H1 (cell line): Measurements from ENCODE around the gene RAP2C. TPM values are rescaled to one million over a fixed set of nuclear protein-coding genes. Genes with fewer than 3 reads are reported as not detected.

Source experiments
- CTCF ChIA-PET: fragments of 300-600 bp; sonication (Branson Sonifier 250); formaldehyde crosslinking; loops from one replicate; lab custom pipeline; 2021; ENCODE audit not compliant: partially characterized antibody; lab: Charles Lee
- POLR2A ChIA-PET: fragments of 300-600 bp; sonication (Branson Sonifier 250); formaldehyde crosslinking; loops from one replicate; lab custom pipeline; 2021; ENCODE audit warnings: inconsistent platforms; ENCODE audit not compliant: partially characterized antibody; lab: Charles Lee
- DNase-seq, 2 experiments: peaks; one replicate each; pipeline versions ENCODE4 v3.0.0 to v3.0.0-alpha.2; 2010 to 2022; ENCODE audit warnings: low spot score in 2 of 2, low read depth in 1 of 2, mixed read lengths in 1 of 2
- FAIRE-seq: peaks from 2 replicates; lab custom pipeline; 2011; peaks lifted over from hg19 to GRCh38; lab: Jason Lieb, UNC
- H2AFZ ChIP-seq: 2 replicates; pipeline ENCODE4 v1.8.1; 2012; ENCODE audit warnings: low read length, inconsistent platforms
- H2AK5ac ChIP-seq: 2 replicates; pipeline ENCODE4 v1.6.1; 2013; ENCODE audit warnings: low read depth, low read length
- H2BK120ac ChIP-seq: replicated peaks from 2 replicates; pipeline ENCODE3; 2013; ENCODE audit warnings: low read depth, low read length, inconsistent platforms
- H2BK12ac ChIP-seq: 2 replicates; pipeline ENCODE4 v1.6.1; 2013; ENCODE audit warnings: low read depth, low read length
- H2BK15ac ChIP-seq: 2 replicates; pipeline ENCODE4 v1.6.1; 2013; ENCODE audit warnings: low read length
- H2BK20ac ChIP-seq: 2 replicates; pipeline ENCODE4 v1.6.1; 2013; ENCODE audit warnings: low read length
- H2BK5ac ChIP-seq: 2 replicates; pipeline ENCODE4 v1.6.1; 2013; ENCODE audit warnings: low read depth, low read length
- H3K14ac ChIP-seq: 2 replicates; pipeline ENCODE4 v1.6.1; 2013; ENCODE audit warnings: inconsistent platforms; ENCODE audit not compliant: insufficient read length
- H3K18ac ChIP-seq: 2 replicates; pipeline ENCODE4 v1.6.1; 2013; ENCODE audit warnings: low read length; ENCODE audit errors: extremely low read depth
- H3K23ac ChIP-seq: 2 replicates; pipeline ENCODE4 v1.6.1; 2013; ENCODE audit warnings: inconsistent platforms; ENCODE audit not compliant: insufficient read length
- H3K23me2 ChIP-seq: 2 replicates; pipeline ENCODE4 v1.6.1; 2013; ENCODE audit warnings: low read depth, low read length
- H3K27ac ChIP-seq: 2 replicates; pipeline ENCODE4 v1.6.1; 2011; ENCODE audit warnings: low read depth, low read length, inconsistent platforms
- H3K27me3 ChIP-seq, 4 experiments: replicated peaks in 1 of 4; 1 replicate in 1 of 4; 2 replicates in 3 of 4; pipeline versions ENCODE4 v1.6.1 to v1.8.1; 2011 to 2013; ENCODE audit warnings: low read length in 3 of 4, mild to moderate bottlenecking in 3 of 4, inconsistent platforms in 2 of 4, mixed read lengths in 2 of 4, moderate library complexity in 1 of 4; ENCODE audit not compliant: control insufficient read depth in 3 of 4, insufficient read depth in 3 of 4; ENCODE audit errors: extremely low read depth in 1 of 4
- H3K36me3 ChIP-seq, 4 experiments: 2 replicates each; pipeline versions ENCODE4 v1.6.1 to v1.8.1; 2011 to 2013; ENCODE audit warnings: mild to moderate bottlenecking in 4 of 4, low read length in 3 of 4, moderate library complexity in 2 of 4, control low read depth in 1 of 4, inconsistent platforms in 1 of 4; ENCODE audit not compliant: insufficient read depth in 4 of 4, control insufficient read depth in 2 of 4
- H3K4ac ChIP-seq: replicated peaks from 2 replicates; pipeline ENCODE3; 2013; ENCODE audit warnings: low read length, low read depth, mixed read lengths, inconsistent platforms; ENCODE audit not compliant: insufficient read length
- H3K4me1 ChIP-seq, 4 experiments: replicated peaks in 1 of 4; 1 replicate in 1 of 4; 2 replicates in 3 of 4; pipeline versions ENCODE4 v1.6.1 to v1.8.1; 2011 to 2013; ENCODE audit warnings: low read length in 3 of 4, inconsistent platforms in 2 of 4, mixed read lengths in 1 of 4; ENCODE audit not compliant: insufficient read depth in 4 of 4, control insufficient read depth in 3 of 4
- H3K4me2 ChIP-seq, 2 experiments: 2 replicates each; pipeline versions ENCODE4 v1.6.1 to v1.8.1; 2011 to 2013; ENCODE audit warnings: low read depth in 2 of 2, low read length in 2 of 2, control low read depth in 1 of 2, inconsistent platforms in 1 of 2, mild to moderate bottlenecking in 1 of 2; ENCODE audit not compliant: insufficient read depth in 1 of 2
- H3K4me3 ChIP-seq, 4 experiments: fragments of 200-600, 300-600 bp in 1 of 4; sonication (generic), shearing (Covaris generic), sonication (Bioruptor Twin) in 1 of 4; 2 replicates each; pipeline versions ENCODE4 v1.5.1 to v1.8.1; 2011 to 2016; ENCODE audit warnings: low read length in 4 of 4, low read depth in 3 of 4, control low read depth in 2 of 4, inconsistent platforms in 2 of 4, mild to moderate bottlenecking in 2 of 4, mixed read lengths in 1 of 4, moderate library complexity in 1 of 4; ENCODE audit not compliant: insufficient read depth in 2 of 4; ENCODE audit errors: extremely low read depth in 1 of 4
- H3K56ac ChIP-seq: replicated peaks from 2 replicates; pipeline ENCODE3; 2013; ENCODE audit warnings: low read depth, mild to moderate bottlenecking, mixed read lengths, low read length, inconsistent platforms; ENCODE audit not compliant: insufficient read length
- H3K79me1 ChIP-seq: 2 replicates; pipeline ENCODE4 v1.6.1; 2013; ENCODE audit warnings: low read depth, low read length, control low read depth
- H3K79me2 ChIP-seq, 2 experiments: 2 replicates each; pipeline versions ENCODE4 v1.6.1 to v1.8.1; 2012 to 2013; ENCODE audit warnings: low read length in 2 of 2, mild to moderate bottlenecking in 2 of 2, inconsistent platforms in 1 of 2; ENCODE audit not compliant: insufficient read depth in 2 of 2, control insufficient read depth in 1 of 2
- H3K9ac ChIP-seq, 4 experiments: replicated peaks in 1 of 4; 1 replicate in 1 of 4; 2 replicates in 3 of 4; pipeline versions ENCODE4 v1.6.1 to v1.8.1; 2011 to 2013; ENCODE audit warnings: low read depth in 3 of 4, low read length in 3 of 4, control low read depth in 2 of 4, mild to moderate bottlenecking in 2 of 4, moderate library complexity in 2 of 4, inconsistent platforms in 1 of 4; ENCODE audit errors: extremely low read depth in 1 of 4
- H3K9me3 ChIP-seq, 2 experiments: 2 replicates each; pipeline versions ENCODE4 v1.6.1 to v1.8.1; 2012 to 2013; ENCODE audit warnings: mild to moderate bottlenecking in 2 of 2, moderate library complexity in 2 of 2, control low read depth in 1 of 2, inconsistent platforms in 1 of 2, low read depth in 1 of 2, low read length in 1 of 2, mixed read lengths in 1 of 2; ENCODE audit not compliant: insufficient read depth in 2 of 2
- H4K20me1 ChIP-seq, 2 experiments: replicated peaks in 1 of 2; 2 replicates each; pipeline versions ENCODE3 to v1.8.1; 2011 to 2013; ENCODE audit warnings: inconsistent platforms in 2 of 2, low read length in 2 of 2, mild to moderate bottlenecking in 1 of 2; ENCODE audit not compliant: insufficient read depth in 2 of 2, control insufficient read depth in 1 of 2
- H4K5ac ChIP-seq: 2 replicates; pipeline ENCODE4 v1.6.1; 2013; ENCODE audit warnings: low read length, low read depth, mixed read lengths, inconsistent platforms; ENCODE audit not compliant: insufficient read length
- H4K8ac ChIP-seq: 2 replicates; pipeline ENCODE4 v1.8.0; 2013; ENCODE audit warnings: mild to moderate bottlenecking, moderate library complexity, low read length, inconsistent platforms; ENCODE audit not compliant: insufficient read depth; ENCODE audit errors: extremely low read depth
- H4K91ac ChIP-seq: replicated peaks from 2 replicates; pipeline ENCODE3; 2013; ENCODE audit warnings: low read length, mixed read lengths, inconsistent platforms; ENCODE audit not compliant: insufficient read length
- ASH2L ChIP-seq: fragments of 200-600, 300-600 bp; sonication (generic); IDR thresholded peaks from one replicate; pipeline ENCODE4 v1.7.1; 2017; ENCODE audit warnings: low read length
- CBX8 ChIP-seq: fragments of 300-800, 300-1000 bp; sonication (generic); IDR thresholded peaks from 2 replicates; pipeline ENCODE4 v1.7.1; 2016; ENCODE audit warnings: low read depth, low read length, borderline replicate concordance
- EZH2 ChIP-seq: fragments of 200-600 bp; sonication (generic); IDR thresholded peaks from 2 replicates; pipeline ENCODE4 v1.7.1; 2012; ENCODE audit warnings: low read depth, mild to moderate bottlenecking, moderate library complexity, low read length, inconsistent platforms; ENCODE audit not compliant: severe bottlenecking
- FOSL1 ChIP-seq: IDR thresholded peaks from 2 replicates; pipeline ENCODE4 v1.6.1; 2011; ENCODE audit warnings: mild to moderate bottlenecking, low read depth, low read length, moderate library complexity; ENCODE audit not compliant: insufficient read depth
- JUN ChIP-seq: IDR thresholded peaks from 2 replicates; pipeline ENCODE4 v1.6.1; 2011; ENCODE audit warnings: low read depth, mild to moderate bottlenecking, improper control_type of control experiment, low read length
- NRF1 ChIP-seq: IDR thresholded peaks from 2 replicates; pipeline ENCODE4 v1.6.1; 2011; ENCODE audit warnings: mild to moderate bottlenecking, low read depth, low read length, improper control_type of control experiment
- SIX5 ChIP-seq: IDR thresholded peaks from 2 replicates; pipeline ENCODE4 v1.6.1; 2011; ENCODE audit warnings: mild to moderate bottlenecking, low read depth, low read length
- ZNF274 ChIP-seq: IDR thresholded peaks from 2 replicates; pipeline ENCODE4 v1.7.0; 2012; ENCODE audit warnings: low read length, borderline replicate concordance; ENCODE audit errors: extremely low read depth
- polyA plus RNA-seq, 7 experiments: library from polyadenylated mRNA; depleted of rRNA in 3 of 7; stranded (reverse) in 5 of 7; unstranded in 2 of 7; fragments of >200 nt in 5 of 7; fragments of 200-250 nt in 2 of 7; gene quantifications; 1 replicate in 5 of 7; 2 replicates in 1 of 7; 4 replicates in 1 of 7; pipeline versions ENCODE4 v1.2.1 to v1.2.3, GENCODE V29; 2011 to 2013; ENCODE audit warnings: missing spikeins in 2 of 7, mixed read lengths in 2 of 7
- total RNA-seq: library from RNA; stranded (reverse); fragmentation: NEBNext Ultra II Directional; extraction: Animal tissue kit (Norgen Biotek cat#: 25700); gene quantifications from 2 replicates; pipeline ENCODE4 v1.2.1, GENCODE V29; 2021

The RAP2C gene
- total and polyA plus RNA-seq, 2 of the 8 experiments (the other 6 are each of a cell fraction or from before 2014, with no cell fraction given), result 4.7 to 20.5 TPM

DNA sequence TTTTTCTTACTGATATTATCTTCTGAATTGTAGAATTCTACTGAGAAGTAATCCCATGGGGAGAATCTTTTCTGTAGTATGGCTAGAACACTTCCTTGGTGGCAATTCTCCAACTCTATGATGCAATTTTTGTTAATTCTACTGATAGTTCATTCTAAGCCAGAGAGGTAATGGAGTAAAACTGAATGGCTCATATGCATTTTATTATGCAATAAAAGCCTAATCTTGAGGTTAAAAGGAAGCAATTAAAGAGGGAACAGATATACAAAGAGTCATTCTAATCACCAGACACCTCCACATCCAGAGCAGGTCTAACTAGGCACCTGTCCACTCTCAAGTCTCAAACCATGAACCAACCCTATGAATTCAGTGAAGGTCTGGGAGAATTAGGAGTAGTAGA lies 9.7 kb downstream of the RAP2C start:
- no peak overlapping the region for H2BK20ac ChIP-seq
- H3K4me2 ChIP-seq, result no peak overlapping the region
- no peak overlapping the region for H3K23ac ChIP-seq
- ChIA-PET POLR2A (interaction anchor here (0.8 kb wide), 1 partner anchor 137 kb away, joined by 3 read pairs; no protein-coding TSS in a partner anchor), CTCF (no interaction called here)
- no peak for DNase-seq
- H4K8ac ChIP-seq, result no peak overlapping the region
- no peak overlapping the region for H2BK12ac ChIP-seq
- no peak overlapping the region for H3K14ac ChIP-seq
- H2BK5ac ChIP-seq, result no peak overlapping the region
- H3K27ac ChIP-seq, result no peak overlapping the region
- no peak overlapping the region for H3K4me3 ChIP-seq
- peaks cover 2 to 28% (median 5%) of the 10 kb centered on the region in 4 experiments; a peak in 6 of 8 replicates for H3K36me3 ChIP-seq
- H3K9ac ChIP-seq, result no peak overlapping the region
- no peaks in the 10 kb centered on the region for H3K4me1 ChIP-seq
- H2BK120ac ChIP-seq, result no peak overlapping the region
- no peaks in the 10 kb centered on the region for H4K20me1 ChIP-seq
- no peak overlapping the region for H2AFZ ChIP-seq
- no peaks in the 10 kb centered on the region for H3K79me1 ChIP-seq
- no peaks in the 10 kb centered on the region for H3K9me3 ChIP-seq
- H3K23me2 ChIP-seq, result no peaks in the 10 kb centered on the region
- no peak overlapping the region for H3K18ac ChIP-seq
- no peak overlapping the region for H4K5ac ChIP-seq
- no peak for FAIRE-seq
- no peak overlapping the region for H4K91ac ChIP-seq
- no peak for TF ChIP-seq EZH2
- no peak for TF ChIP-seq CBX8
- no peak for TF ChIP-seq JUN
- no peak for TF ChIP-seq SIX5
- no peak for TF ChIP-seq ZNF274
- no peak for TF ChIP-seq NRF1
- TF ChIP-seq FOSL1, result no peak
- TF ChIP-seq ASH2L, result no peak
- no peak overlapping the region for H2AK5ac ChIP-seq
- H3K79me2 ChIP-seq, result peaks cover 0 to 1% of the 10 kb centered on the region in 2 experiments; a peak in 2 of 4 replicates
- H2BK15ac ChIP-seq, result no peak overlapping the region
- no peak overlapping the region for H3K56ac ChIP-seq
- H3K27me3 ChIP-seq, result no peaks in the 10 kb centered on the region
- H3K4ac ChIP-seq, result no peak overlapping the region
